Liver (tissue), 9 donors: ENCODE results near the gene MED10. TPM values are rescaled to one million over a fixed set of nuclear protein-coding genes. Genes with fewer than 3 reads are reported as not detected.

Experiments used
- DNase-seq: peaks from one replicate; pipeline ENCODE4 v3.0.0-alpha.2; 2017; ENCODE audit warnings: low spot score
- H3K27ac ChIP-seq, 2 donors: one replicate each; pipeline ENCODE4 v1.7.0; 2013; ENCODE audit warnings: inconsistent platforms in 2 of 2, low read length in 2 of 2, control low read depth in 1 of 2, low read depth in 1 of 2, mild to moderate bottlenecking in 1 of 2
- H3K27me3 ChIP-seq, 4 donors: one replicate each; pipeline versions ENCODE4 v1.6.1 to v1.7.0; 2013; ENCODE audit warnings: low read length in 3 of 4, inconsistent platforms in 1 of 4, mild to moderate bottlenecking in 1 of 4, moderate library complexity in 1 of 4; ENCODE audit not compliant: control insufficient read depth in 4 of 4, insufficient read depth in 4 of 4
- H3K36me3 ChIP-seq, 4 donors: one replicate each; pipeline versions ENCODE4 v1.6.1 to v1.7.0; 2013; ENCODE audit warnings: low read length in 3 of 4, mild to moderate bottlenecking in 3 of 4, low read depth in 1 of 4, moderate library complexity in 1 of 4; ENCODE audit not compliant: control insufficient read depth in 4 of 4, insufficient read depth in 3 of 4
- H3K4me1 ChIP-seq, 4 donors: one replicate each; pipeline versions ENCODE4 v1.6.1 to v1.7.0; 2013; ENCODE audit warnings: low read length in 3 of 4, mild to moderate bottlenecking in 3 of 4, moderate library complexity in 1 of 4; ENCODE audit not compliant: control insufficient read depth in 4 of 4, insufficient read depth in 4 of 4
- H3K4me3 ChIP-seq, 3 donors: one replicate each; pipeline versions ENCODE4 v1.6.1 to v1.7.0; 2013; ENCODE audit warnings: low read length in 3 of 3, control low read depth in 1 of 3, low read depth in 1 of 3, mild to moderate bottlenecking in 1 of 3
- H3K9ac ChIP-seq, 2 donors: one replicate each; pipeline ENCODE4 v1.7.0; 2013; ENCODE audit warnings: low read length in 2 of 2, mild to moderate bottlenecking in 2 of 2, moderate library complexity in 2 of 2, control low read depth in 1 of 2, low read depth in 1 of 2
- H3K9me3 ChIP-seq, 4 donors: one replicate each; pipeline versions ENCODE4 v1.6.1 to v1.7.0; 2013; ENCODE audit warnings: low read length in 3 of 4; ENCODE audit not compliant: control insufficient read depth in 4 of 4
- ATF3 ChIP-seq: IDR thresholded peaks from 2 replicates; pipeline ENCODE4 v1.6.1; 2016; ENCODE audit warnings: antibody characterized with exemption
- CTCF ChIP-seq: fragments of 150-350 bp; IDR thresholded peaks from 2 replicates; pipeline ENCODE4 v1.5.1; 2017; ENCODE audit warnings: improper control_type of control experiment, low read depth, low read length; ENCODE audit not compliant: missing input control
- EGR1 ChIP-seq, 2 donors: IDR thresholded peaks; 2 replicates each; pipeline ENCODE4 v1.6.1; 2016 to 2018; ENCODE audit warnings: antibody characterized with exemption in 2 of 2, low read depth in 2 of 2
- FOXA1 ChIP-seq: IDR thresholded peaks from 2 replicates; pipeline ENCODE4 v1.6.1; 2016; ENCODE audit warnings: antibody characterized with exemption
- FOXA2 ChIP-seq: IDR thresholded peaks from 2 replicates; pipeline ENCODE4 v1.6.1; 2016; ENCODE audit warnings: antibody characterized with exemption
- GABPA ChIP-seq, 2 donors: IDR thresholded peaks in 1 of 2; conservative IDR thresholded peaks in 1 of 2; 2 replicates each; pipeline ENCODE4 v1.6.1; 2016; ENCODE audit warnings: antibody characterized with exemption in 2 of 2, mild to moderate bottlenecking in 1 of 2, moderate library complexity in 1 of 2
- HNF4A ChIP-seq, 2 donors: conservative IDR thresholded peaks; 2 replicates each; pipeline ENCODE4 v1.6.1; 2016; ENCODE audit warnings: antibody characterized with exemption in 2 of 2, mild to moderate bottlenecking in 2 of 2
- HNF4G ChIP-seq: IDR thresholded peaks from 2 replicates; pipeline ENCODE4 v1.6.1; 2016; ENCODE audit warnings: antibody characterized with exemption
- JUND ChIP-seq, 2 donors: IDR thresholded peaks; 2 replicates each; pipeline ENCODE4 v1.6.1; 2016; ENCODE audit warnings: antibody characterized with exemption in 2 of 2
- MAX ChIP-seq: IDR thresholded peaks from 2 replicates; pipeline ENCODE4 v1.6.1; 2016; ENCODE audit warnings: antibody characterized with exemption
- NR2F2 ChIP-seq: IDR thresholded peaks from 2 replicates; pipeline ENCODE4 v1.6.1; 2016; ENCODE audit warnings: antibody characterized with exemption
- RAD21 ChIP-seq, 2 donors: IDR thresholded peaks; 2 replicates each; pipeline ENCODE4 v1.6.1; 2016; ENCODE audit warnings: antibody characterized with exemption in 2 of 2, mild to moderate bottlenecking in 2 of 2
- REST ChIP-seq: IDR thresholded peaks from 2 replicates; pipeline ENCODE4 v1.6.1; 2016; ENCODE audit warnings: antibody characterized with exemption, mild to moderate bottlenecking
- RXRA ChIP-seq, 2 donors: IDR thresholded peaks; 2 replicates each; pipeline ENCODE4 v1.6.1; 2017 to 2018; ENCODE audit warnings: antibody characterized with exemption in 2 of 2, mild to moderate bottlenecking in 1 of 2
- SP1 ChIP-seq: IDR thresholded peaks from 2 replicates; pipeline ENCODE4 v1.6.1; 2018; ENCODE audit warnings: antibody characterized with exemption, mild to moderate bottlenecking
- TAF1 ChIP-seq: conservative IDR thresholded peaks from 2 replicates; pipeline ENCODE4 v1.6.1; 2016; ENCODE audit warnings: antibody characterized with exemption, mild to moderate bottlenecking
- YY1 ChIP-seq: IDR thresholded peaks from 2 replicates; pipeline ENCODE4 v1.6.1; 2016; ENCODE audit warnings: antibody characterized with exemption, mild to moderate bottlenecking
- WGBS: extraction: QIAGEN DNeasy Blood & Tissue Kit; methylation state at CpG from one replicate; pipeline ENCODE4 v1.1.7; 2013; 5-methylcytosine and 5-hydroxymethylcytosine counted together
- polyA plus RNA-seq, 2 donors: library from polyadenylated mRNA; stranded (reverse) in 1 of 2; unstranded in 1 of 2; fragments of 200-250 nt in 1 of 2; fragments of >200 nt in 1 of 2; fragmentation: Nextera tagmentation in 1 of 2; extraction: Ambion mirVana in 1 of 2; gene quantifications; one replicate each; pipeline versions ENCODE4 v1.2.1 to v1.2.3, GENCODE V29; 2013 to 2015
- total RNA-seq, 2 donors: library from RNA; depleted of rRNA; stranded (reverse); fragments of >200 nt; gene quantifications; one replicate each; pipeline ENCODE4 v1.2.3, GENCODE V29; 2014
- TF ChIP-seq, protein P1 (sequence below): IDR thresholded peaks from 2 replicates; pipeline ENCODE4 v1.6.1; 2016; ENCODE audit warnings: antibody characterized with exemption
- donor health status: healthy.
- donor health status: healthy.
- donor health status: healthy.
- donor health status: healthy.
- donor health status: healthy.

MED10 gene
- total and polyA plus RNA-seq, 4 donors, result 6.1 to 31.5 (median 11.5) TPM

DNA sequence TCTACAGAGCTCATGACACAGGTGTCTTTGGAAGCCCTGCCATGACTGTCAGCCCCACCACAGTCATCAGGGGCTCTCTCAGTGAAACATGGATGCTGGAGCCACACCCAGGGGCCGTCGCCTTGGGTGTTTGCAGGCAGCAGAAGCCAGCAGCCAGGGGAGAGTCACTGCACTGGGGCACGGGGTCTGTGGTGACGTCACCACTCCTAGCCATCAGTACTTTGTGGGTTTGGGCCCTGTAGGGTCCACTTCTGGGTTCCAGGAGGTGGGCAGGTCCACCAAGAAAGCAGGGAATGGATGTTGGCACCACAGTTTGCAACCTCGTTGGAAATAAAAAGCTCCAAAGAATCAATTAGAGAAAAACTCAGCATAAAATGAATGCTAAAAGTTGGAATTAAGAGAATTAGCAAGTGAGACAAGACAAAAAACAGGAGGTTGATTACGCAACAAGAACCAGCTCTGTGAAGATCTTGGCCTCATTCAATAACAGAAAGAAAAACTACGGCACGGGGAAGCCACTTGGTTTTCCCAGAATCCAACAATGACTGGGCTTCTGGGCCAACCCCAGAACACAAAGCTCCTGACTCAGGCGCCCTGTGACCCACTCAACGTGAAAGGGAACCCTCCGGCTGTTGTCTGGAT, 34.3 kb downstream of the MED10 start:
- 81% methylated on average over 11 of the region's 11 CpGs for WGBS
- H3K9ac ChIP-seq, result no peak overlapping the region

More for the DNA sequence above, 34.3 kb downstream of the MED10 start:
- TF ChIP-seq SP1 (no peak), REST (no peak), RAD21 (IDR thresholded peaks at IDR 0.05) (no peak), EGR1 (IDR thresholded peaks at IDR 0.05; ENCODE audit: low read depth in 2 of 2) (no peak), CTCF (no peak), NR2F2 (no peak), GABPA (IDR thresholded peaks at IDR 0.05 in 1 of 2, conservative IDR thresholded peaks at IDR 0.05 in 1 of 2) (no peak), YY1 (no peak), JUND (IDR thresholded peaks at IDR 0.05) (no peak), FOXA2 (no peak), TAF1 (no peak), FOXA1 (no peak), HNF4G (no peak), RXRA (IDR thresholded peaks at IDR 0.05) (no peak), HNF4A (conservative IDR thresholded peaks at IDR 0.05) (no peak), ATF3 (no peak), MAX (no peak)
- TF ChIP-seq, protein P1, sequence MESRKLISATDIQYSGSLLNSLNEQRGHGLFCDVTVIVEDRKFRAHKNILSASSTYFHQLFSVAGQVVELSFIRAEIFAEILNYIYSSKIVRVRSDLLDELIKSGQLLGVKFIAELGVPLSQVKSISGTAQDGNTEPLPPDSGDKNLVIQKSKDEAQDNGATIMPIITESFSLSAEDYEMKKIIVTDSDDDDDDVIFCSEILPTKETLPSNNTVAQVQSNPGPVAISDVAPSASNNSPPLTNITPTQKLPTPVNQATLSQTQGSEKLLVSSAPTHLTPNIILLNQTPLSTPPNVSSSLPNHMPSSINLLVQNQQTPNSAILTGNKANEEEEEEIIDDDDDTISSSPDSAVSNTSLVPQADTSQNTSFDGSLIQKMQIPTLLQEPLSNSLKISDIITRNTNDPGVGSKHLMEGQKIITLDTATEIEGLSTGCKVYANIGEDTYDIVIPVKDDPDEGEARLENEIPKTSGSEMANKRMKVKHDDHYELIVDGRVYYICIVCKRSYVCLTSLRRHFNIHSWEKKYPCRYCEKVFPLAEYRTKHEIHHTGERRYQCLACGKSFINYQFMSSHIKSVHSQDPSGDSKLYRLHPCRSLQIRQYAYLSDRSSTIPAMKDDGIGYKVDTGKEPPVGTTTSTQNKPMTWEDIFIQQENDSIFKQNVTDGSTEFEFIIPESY, result no peak
- Histone ChIP-seq H3K9me3 (no peaks in the 10 kb centered on the region), H3K4me1 (no peaks in the 10 kb centered on the region), H3K36me3 (no peaks in the 10 kb centered on the region), H3K4me3 (no peak overlapping the region), H3K27ac (no peak overlapping the region), H3K27me3 (no peaks in the 10 kb centered on the region)
- no peak for DNase-seq
